ENCODE measurements around the gene NPHP4.

GRCh38 chr1:6029351-6029750 lies 37.1 kb upstream of the NPHP4 start:
- TF ChIP-seq CTCF (optimal IDR thresholded peaks at IDR 0.05 in 1 of 3, IDR thresholded peaks at IDR 0.05 in 1 of 3, conservative IDR thresholded peaks at IDR 0.05 in 1 of 3; ENCODE audit: extremely low read depth in 1 of 3, insufficient read depth in 2 of 3, low read length in 3 of 3) (no peak), EZH2 (IDR thresholded peaks at IDR 0.05; ENCODE audit: low read length) (no peak)
